SHP77 (cell line): Measurements from ENCODE around the gene L3HYPDH.
A peak's percentile ranks its signal among the peaks of the same experiment; 100 is the strongest.

ENCODE experiments used
- DNase-seq, 2 experiments: peaks; one replicate each; lab custom pipeline; 2025; lab: John Stamatoyannopoulos, UW

L3HYPDH gene

GRCh38 chr14:59483819-59484638 is at the start of gene L3HYPDH, which contains the start of gene JKAMP:
TSS of gene L3HYPDH (minus strand) at chr14:59484408. CDS start at chr14:59484316, 92 bp downstream.
TSS of gene JKAMP (plus strand) at chr14:59484517. CDS start at chr14:59484590, 73 bp downstream.
- peak; percentile 96 to 98 for DNase-seq

- no peak for DNase-seq
These were observed 48.2 kb upstream of the L3HYPDH start for GRCh38 chr14:59532419-59532818.

- DNase-seq = no peak
These were observed 46.1 kb upstream of the L3HYPDH start for GRCh38 chr14:59530349-59530748.

DNA sequence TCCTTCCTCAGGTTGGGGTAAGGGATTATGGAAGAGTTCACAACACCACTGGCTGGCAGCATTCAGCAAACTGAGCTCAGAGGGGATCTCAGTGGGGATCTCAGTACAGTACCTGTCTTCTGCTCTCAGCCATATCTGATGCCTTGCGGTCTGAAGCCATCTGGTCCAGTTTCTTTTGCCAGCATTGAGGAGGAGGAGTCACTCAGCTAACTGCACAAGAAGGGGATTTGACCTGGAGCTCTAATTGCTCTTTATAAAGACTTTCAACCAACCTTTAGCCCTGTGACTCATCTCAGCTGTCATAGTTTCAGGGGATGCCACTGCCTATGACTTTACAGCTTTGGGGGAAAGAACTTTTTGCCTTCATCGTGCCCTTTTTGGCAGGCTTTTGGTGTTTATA is 45.0 kb upstream of the L3HYPDH start:
- no peak for DNase-seq

DNA sequence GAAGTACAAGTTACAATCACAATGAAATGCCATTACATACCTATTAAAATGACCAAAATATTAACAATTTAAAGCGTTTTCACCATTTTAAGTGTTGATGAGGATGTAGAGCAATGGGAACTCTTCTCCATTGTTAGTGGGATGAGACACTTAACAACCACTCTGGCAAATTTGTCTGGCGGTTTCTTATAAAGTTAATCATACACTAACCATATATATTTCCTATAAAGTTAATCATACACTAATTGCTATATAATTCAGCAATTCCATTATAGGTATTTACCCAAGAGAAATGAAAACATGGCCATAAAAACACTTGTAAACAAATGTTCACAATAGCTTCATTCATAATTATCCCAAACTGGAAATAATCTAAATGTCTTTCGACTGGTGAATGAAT is 36.0 kb upstream of the L3HYPDH start:
- DNase-seq = no peak

DNA sequence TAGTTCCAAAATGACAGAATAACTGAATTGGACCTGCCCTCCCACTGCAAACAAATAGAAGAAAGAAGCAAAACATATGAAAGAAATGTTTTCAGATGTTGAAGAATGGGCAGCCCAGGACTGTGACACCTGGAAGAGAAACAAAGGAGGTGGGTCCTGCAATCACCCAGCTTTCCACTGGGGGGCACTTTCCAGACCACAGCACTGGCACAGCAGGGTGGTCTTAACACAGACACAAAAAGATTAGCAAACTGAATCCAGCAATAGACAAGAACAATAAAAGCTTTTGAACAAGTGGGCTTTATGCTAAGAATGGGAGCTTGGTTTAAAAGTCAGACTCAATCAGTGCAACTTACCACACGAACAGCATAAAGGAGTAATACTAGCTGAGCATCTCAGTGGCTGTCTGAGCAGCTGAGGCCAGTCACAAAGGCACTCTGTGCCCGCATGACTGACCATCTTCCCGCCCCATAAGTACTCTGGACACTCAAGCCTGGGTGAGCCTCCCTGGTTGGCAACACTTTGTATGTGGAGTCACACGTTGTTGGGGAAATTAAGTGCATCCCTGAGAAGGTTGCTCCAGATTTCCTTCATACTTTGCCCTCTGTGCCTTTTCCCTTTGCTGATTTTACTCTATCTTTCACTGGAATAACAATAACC is 27.8 kb upstream of the L3HYPDH start:
- DNase-seq = peak in 1 of 2 experiments; percentile 45

- DNase-seq = no peak
These were observed 26.8 kb upstream of the L3HYPDH start for GRCh38 chr14:59510966-59511365.

DNA sequence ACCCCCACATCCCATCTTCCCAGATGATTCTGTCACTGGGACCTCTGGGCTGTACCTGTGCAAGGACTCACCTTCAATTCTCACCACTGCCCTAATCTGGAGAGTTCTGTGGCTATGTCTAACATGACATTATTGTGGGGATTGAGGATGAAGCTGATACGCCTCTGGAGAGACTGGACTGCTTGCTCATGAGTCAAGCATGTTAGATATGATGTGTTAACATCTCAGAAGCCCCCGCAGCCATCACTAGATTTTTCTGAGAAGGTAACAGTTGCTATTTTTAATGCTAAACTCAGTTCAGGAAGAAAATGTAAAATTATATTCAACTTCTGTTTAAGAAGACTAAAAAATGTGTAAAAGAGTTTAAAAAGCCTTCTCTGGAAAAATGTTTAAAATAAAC is 25.8 kb upstream of the L3HYPDH start:
- no peak for DNase-seq

DNA sequence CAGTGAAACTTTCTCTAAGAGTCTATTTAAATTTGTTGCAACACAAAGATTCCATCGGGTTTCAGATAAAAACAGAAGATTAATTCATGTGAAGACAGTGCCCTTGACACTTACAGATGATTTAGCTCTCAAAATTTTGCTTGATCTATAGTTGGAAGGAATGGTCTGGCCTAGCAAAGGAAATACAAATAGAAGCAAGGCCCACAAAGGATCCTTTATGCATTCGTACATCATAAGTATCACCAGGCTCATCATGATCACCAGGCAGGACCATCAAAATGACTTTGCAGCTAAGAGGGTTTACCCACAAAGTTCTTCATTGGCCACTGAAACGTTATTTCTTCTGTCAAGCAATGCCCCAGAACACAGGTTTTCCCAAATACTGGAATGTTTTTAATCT is 24.9 kb upstream of the L3HYPDH start:
- no peak for DNase-seq

- no peak for DNase-seq
These were observed 23.5 kb upstream of the L3HYPDH start for GRCh38 chr14:59507752-59508103.

DNA sequence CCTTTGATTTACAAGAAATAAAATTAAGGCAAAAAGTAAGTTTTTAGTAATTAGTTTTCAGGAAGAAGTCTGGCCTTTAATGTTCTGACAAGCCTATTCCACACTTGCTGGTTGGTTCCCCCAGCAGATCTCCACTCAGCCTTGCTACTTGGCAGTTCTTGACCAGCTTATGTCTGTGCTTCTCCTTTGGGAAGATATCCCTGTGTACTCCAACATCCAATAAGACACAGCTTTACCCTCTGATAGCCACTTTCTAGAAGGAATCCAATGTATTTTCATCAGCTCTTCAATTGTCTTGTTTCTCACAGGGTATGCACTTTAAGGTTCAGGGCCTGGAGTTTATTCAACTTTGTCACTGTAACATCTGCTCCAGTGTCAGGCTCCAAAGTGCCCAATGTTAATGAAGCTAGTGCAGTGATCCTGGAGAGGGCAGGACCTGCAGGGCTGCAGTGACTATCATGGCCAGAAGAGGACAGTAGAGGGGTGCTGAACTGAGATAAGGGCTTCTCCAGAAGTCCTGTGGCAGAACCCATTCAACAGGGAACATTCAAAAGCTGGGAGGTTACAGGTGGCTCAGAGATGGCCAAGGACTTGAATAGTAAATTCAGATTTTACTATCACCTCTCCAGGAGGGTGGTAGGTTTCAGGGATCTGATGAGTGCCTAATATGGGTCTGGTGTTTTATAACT is 23.0 kb upstream of the L3HYPDH start:
- DNase-seq = peak; percentile 65 to 75

GRCh38 chr14:59503256-59503655 is 19.0 kb upstream of the L3HYPDH start:
- DNase-seq = no peak

- no peak for DNase-seq
These were observed 16.5 kb upstream of the L3HYPDH start for GRCh38 chr14:59500732-59501131.

DNA sequence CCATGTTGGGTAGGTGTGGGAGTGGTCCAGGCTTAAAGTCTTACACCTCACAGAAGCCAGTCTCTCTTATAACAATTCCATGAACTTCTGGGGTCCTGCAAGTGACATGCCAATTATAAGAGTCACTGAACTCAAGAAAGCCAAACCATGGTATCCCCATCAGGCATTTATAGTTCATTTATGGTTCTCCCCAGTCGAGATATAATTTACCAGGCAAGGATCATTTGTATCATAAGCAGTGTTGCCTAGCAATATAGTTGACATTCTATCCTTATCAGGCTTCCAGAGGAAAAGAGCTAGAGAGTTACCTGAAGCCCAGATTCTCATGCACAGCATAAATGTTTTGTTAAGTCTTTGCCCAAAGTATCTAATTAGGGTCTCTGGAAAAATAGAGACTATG is 8.2 kb upstream of the L3HYPDH start:
- no peak for DNase-seq

- DNase-seq = no peak
These were observed 6.5 kb upstream of the L3HYPDH start for GRCh38 chr14:59490756-59491155.

DNA sequence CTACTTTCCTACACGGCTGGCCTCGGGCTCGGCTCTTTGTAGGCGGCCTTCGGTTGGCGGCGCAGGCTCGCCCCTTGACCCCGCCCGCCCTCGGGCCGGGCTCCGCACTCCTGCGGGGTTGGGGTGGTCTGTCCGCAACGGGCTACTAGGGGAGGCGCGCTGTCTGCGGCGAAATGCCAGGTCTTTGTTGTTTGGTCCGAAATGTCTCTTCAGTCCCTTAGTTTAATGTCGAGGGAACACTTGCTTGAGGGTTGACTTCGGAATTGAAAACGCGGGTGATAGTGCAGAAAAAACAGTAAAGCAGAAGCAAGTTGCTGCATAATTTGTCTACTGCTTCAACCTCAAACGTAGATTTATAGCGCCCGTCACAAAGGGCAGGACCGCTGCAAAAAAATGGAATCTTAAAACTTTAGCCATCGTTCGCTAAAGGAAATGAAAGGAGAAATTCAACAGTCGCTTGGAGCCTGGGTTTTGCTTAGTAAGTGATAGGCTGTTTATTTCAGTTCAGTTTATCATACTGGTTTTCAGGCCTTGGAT is 499 bp upstream of the L3HYPDH start:
- no peak for DNase-seq

- DNase-seq = no peak
These were observed 845 bp downstream of the L3HYPDH start for GRCh38 chr14:59483363-59483762.

DNA sequence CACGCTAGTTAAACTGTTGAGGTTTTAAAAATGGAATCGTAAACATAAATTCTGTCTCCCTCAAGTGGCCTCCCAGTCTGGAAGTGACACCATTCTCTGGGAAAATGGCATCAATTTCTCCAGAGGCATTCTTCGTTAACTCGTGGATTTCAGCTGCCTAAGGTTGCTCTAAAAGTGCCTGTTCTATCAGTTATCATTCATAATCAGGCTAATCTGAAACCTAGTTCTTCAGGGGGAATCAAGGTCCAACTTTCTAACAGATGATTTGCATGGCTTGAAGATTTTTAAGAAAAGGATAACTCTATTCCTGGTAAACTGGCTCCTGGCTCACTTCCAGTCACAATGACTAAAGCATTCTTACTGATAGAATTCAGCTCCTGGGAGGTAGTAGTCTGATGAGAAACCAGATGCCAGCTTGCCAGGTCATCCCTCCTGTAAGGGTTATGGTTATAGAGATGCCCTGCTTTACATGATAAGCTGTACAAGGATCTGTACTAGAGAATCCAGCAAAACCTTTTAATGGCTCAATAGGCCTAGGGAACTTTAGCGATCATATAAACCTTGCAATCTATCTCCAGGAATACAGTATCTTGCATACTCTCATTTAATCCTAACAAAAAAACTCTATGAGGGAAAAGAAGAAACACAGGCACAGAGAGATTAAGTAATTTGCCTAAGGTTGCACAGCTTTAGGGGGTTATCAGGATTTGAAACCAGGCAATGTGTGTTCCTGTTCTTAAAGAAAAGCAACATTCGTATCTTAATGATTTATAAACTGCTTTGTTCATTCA is 1.5 kb downstream of the L3HYPDH start:
- DNase-seq = peak in 1 of 2 experiments; percentile 15

DNA sequence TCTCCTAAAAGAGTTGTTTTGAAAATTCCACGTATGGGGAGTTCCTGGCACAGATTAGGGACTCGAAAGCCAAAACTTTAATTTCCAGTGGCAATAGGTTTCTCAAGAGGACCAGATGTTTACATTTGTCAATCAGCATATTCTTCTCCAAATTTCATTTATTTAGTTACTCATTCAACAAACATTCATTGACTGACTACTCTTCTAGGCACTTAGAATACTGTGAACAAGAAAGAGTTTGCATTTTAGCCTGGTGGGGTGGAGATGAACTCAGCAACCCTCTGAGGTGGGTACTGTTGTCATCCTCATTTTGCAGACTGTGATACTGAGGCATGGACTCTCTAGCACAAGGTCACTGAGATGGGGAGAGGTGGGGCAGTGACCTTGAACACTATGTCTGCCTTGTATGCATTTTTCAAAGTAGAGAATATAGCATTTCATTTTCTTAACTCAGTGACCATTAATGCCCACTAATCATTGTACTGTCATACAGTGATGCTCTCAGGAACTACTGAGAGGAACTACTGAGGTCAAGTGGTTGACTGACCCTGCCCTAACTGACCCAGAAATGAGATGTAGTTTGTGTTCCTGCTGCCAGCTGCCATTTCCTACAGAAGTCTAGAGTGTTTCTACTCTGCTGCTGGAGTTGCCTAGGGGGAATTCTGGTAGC is 2.2 kb downstream of the L3HYPDH start:
- DNase-seq = no peak

DNA sequence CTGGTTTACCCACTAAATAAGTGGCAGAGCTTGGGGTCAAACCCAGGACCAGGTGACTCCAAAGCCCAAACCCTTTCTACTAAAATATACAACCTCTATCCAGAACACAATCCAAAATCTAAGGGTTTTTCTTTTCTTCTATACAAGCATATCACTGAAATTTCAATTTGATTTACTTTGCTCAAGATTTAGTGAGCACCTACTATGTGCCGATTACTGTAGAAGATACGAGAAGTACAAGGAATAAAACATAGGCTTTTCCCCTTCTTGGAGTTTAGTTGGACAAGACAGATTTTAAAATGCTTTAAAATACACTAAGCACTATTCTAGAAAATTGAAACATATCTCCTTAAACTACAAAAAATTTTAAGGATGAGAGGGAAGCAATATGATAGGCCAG is 2.8 kb downstream of the L3HYPDH start:
- no peak for DNase-seq

DNA sequence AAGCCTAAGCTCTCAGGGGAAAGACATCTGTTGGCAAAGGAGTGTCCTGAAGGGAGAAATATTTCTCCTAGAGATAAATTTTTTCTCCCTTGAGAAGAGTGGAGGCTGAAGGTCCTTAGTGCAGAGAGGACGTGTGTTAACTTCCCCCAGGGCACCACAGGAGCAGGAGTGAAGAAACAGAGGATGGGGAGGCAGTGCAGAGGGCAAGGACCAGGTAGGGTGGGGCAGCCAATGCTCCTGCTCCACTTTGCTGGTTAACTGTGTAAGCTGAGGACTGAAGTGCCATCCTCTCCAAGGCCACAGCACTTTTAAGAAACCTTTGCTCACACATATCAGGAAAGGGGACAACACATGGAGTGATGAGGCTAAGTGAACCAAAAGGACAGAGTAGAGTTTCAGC is 4.0 kb downstream of the L3HYPDH start:
- DNase-seq = no peak
